Esophagus muscularis mucosa (tissue), 3 donors: ENCODE results near the gene GTF2F1.

Experiments
- POLR2A ChIP-seq: fragments of 450-650 bp; IDR thresholded peaks from one replicate; pipeline ENCODE4 v1.6.1; 2017; ENCODE audit warnings: antibody characterized with exemption, moderate library complexity, mild to moderate bottlenecking, low read depth
- TF ChIP-seq, protein P1 (sequence below), 3 experiments: fragments of 200-600 bp in 2 of 3; fragments of 450-650 bp in 1 of 3; sonication (generic) in 2 of 3; IDR thresholded peaks; one replicate each; pipeline ENCODE4 v1.5.1; 2017 to 2019; ENCODE audit warnings: antibody characterized with exemption in 3 of 3, mild to moderate bottlenecking in 2 of 3, moderate library complexity in 1 of 3

DNA sequence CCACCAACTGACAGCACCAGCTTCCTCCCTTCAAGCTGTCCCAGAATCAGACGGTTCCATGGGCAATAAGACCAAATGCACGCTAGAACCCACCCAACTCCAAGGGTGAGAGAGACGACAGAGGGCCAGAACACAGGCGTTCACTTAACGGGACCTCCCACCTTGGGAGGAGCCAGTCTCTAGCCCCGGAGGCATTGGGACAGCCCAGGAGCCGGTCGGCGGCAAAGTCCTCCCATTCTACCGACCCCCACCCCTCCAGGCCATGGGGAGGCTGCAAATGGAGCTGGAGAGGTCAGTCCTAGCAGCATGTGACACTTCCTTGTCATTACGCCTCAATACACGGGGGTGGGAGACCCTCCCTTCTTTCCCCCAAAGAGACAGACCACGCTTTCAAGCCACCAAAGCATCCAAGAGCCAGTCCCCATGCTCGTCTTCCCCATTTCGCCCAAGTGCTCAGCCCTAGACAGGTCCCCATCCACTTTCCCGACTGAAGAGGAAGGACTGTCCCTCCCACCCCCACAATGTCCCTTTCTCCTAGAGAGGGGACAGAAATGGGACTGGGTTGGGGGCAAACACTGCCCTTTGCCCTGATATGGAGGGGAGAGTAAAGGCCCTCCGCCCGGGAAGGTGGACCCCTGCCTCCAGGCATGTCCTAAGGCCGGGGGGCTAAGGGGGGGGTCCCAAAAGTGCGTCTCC, 30.7 kb upstream of the GTF2F1 start:
- TF ChIP-seq POLR2A = no peak
- TF ChIP-seq, protein P1, sequence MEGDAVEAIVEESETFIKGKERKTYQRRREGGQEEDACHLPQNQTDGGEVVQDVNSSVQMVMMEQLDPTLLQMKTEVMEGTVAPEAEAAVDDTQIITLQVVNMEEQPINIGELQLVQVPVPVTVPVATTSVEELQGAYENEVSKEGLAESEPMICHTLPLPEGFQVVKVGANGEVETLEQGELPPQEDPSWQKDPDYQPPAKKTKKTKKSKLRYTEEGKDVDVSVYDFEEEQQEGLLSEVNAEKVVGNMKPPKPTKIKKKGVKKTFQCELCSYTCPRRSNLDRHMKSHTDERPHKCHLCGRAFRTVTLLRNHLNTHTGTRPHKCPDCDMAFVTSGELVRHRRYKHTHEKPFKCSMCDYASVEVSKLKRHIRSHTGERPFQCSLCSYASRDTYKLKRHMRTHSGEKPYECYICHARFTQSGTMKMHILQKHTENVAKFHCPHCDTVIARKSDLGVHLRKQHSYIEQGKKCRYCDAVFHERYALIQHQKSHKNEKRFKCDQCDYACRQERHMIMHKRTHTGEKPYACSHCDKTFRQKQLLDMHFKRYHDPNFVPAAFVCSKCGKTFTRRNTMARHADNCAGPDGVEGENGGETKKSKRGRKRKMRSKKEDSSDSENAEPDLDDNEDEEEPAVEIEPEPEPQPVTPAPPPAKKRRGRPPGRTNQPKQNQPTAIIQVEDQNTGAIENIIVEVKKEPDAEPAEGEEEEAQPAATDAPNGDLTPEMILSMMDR (IDR thresholded peaks at IDR 0.05) = no peak
